Suprapubic skin (tissue), 4 donors: ENCODE data around the gene FUOM.

Source experiments
- POLR2A ChIP-seq, 2 donors: fragments of 450-650 bp; IDR thresholded peaks; one replicate each; pipeline ENCODE4 v1.6.1; 2017; ENCODE audit warnings: antibody characterized with exemption in 2 of 2, mild to moderate bottlenecking in 2 of 2, moderate library complexity in 2 of 2
- POLR2AphosphoS5 ChIP-seq, 3 donors: sonication (generic); formaldehyde crosslinking; IDR thresholded peaks; one replicate each; pipeline ENCODE4 v1.6.1; 2017; ENCODE audit warnings: antibody characterized with exemption in 3 of 3
- TF ChIP-seq, protein P1 (sequence below), 2 donors: fragments of 200-600 bp in 1 of 2; fragments of 450-650 bp in 1 of 2; sonication (generic) in 1 of 2; IDR thresholded peaks; one replicate each; pipeline ENCODE4 v1.5.1; 2016 to 2019; ENCODE audit warnings: antibody characterized with exemption in 2 of 2, mild to moderate bottlenecking in 1 of 2, moderate library complexity in 1 of 2

DNA sequence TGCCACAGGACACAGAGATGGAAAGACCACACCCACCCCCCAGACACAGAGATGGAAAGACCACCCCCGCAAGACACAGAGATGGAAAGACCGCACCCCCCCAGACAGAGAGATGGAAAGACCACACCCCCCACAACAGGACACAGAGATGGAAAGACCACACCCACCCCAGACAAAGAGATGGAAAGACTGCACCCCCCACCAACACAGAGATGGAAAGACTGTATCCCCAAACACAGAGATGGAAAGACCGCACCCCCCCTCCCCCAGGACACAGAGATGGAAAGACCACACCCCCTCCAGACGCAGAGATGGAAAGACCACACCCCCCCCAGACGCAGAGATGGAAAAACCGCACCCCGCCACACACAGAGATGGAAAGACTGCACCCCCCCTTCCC is 41.1 kb downstream of the FUOM start:
- TF ChIP-seq, protein P1, sequence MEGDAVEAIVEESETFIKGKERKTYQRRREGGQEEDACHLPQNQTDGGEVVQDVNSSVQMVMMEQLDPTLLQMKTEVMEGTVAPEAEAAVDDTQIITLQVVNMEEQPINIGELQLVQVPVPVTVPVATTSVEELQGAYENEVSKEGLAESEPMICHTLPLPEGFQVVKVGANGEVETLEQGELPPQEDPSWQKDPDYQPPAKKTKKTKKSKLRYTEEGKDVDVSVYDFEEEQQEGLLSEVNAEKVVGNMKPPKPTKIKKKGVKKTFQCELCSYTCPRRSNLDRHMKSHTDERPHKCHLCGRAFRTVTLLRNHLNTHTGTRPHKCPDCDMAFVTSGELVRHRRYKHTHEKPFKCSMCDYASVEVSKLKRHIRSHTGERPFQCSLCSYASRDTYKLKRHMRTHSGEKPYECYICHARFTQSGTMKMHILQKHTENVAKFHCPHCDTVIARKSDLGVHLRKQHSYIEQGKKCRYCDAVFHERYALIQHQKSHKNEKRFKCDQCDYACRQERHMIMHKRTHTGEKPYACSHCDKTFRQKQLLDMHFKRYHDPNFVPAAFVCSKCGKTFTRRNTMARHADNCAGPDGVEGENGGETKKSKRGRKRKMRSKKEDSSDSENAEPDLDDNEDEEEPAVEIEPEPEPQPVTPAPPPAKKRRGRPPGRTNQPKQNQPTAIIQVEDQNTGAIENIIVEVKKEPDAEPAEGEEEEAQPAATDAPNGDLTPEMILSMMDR (IDR thresholded peaks at IDR 0.05), result no peak
- no peak for TF ChIP-seq POLR2AphosphoS5 (IDR thresholded peaks at IDR 0.05)
- TF ChIP-seq POLR2A (IDR thresholded peaks at IDR 0.05), result no peak
